ENCODE data around the gene ENTHD1.

ENTHD1 gene

GRCh38 chr22:39710380-39711150 is 183.0 kb downstream of the ENTHD1 start:
- H3K27ac ChIP-seq, result no peak overlapping the region
- TF ChIP-seq CTCF (conservative IDR thresholded peaks at IDR 0.05), result no peak

- TF ChIP-seq CTCF (conservative IDR thresholded peaks at IDR 0.05), result no peak
- H3K27ac ChIP-seq, result no peak overlapping the region
Measured at GRCh38 chr22:39707816-39708215, 185.7 kb downstream of the ENTHD1 start.

- TF ChIP-seq CTCF (conservative IDR thresholded peaks at IDR 0.05), result no peak
- H3K27ac ChIP-seq, result no peak overlapping the region
Measured at GRCh38 chr22:39707351-39707750, 186.2 kb downstream of the ENTHD1 start.

DNA sequence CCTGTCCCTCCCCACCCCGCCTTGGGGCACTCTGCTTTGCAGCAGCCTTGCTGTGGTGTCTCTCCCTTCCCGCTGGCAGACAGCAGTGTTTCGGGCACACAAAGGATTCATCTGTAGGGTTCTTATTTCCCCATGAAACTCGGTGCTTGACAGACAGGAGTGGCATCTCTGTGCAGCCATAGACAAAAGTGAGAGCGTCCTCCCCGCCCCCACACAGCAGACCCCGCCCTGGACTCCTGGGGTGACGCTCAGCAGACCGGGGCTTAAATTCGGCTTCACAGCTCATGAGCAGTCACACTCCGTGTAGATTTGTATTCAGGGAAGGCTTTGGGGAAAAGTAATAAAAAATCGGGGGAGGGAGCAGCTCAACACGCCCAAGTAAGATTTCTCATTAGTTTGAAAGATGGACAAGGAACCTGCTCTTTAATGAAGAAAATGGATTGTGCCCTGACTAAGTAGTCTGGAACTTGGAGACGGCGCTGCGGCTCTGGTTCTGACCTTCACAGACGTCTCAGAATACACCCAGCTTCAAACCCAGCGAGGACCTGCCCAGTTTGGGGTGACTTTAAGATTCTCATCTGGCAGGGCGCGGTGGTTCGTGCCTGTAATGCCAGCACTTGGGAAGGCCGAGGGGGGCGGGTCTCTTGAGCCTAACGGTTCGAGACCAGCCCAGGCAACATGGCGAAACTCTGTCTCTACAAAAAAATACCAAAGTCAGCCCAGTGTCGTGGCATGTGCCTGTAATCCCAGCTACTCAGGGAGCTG is 187.0 kb downstream of the ENTHD1 start:
- TF ChIP-seq CTCF (conservative IDR thresholded peaks at IDR 0.05), result no peak
- H3K27ac ChIP-seq, result no peak overlapping the region

- TF ChIP-seq CTCF (conservative IDR thresholded peaks at IDR 0.05), result no peak
- H3K27ac ChIP-seq, result no peak overlapping the region
Measured at GRCh38 chr22:39705386-39705785, 188.2 kb downstream of the ENTHD1 start.

- H3K27ac ChIP-seq, result no peak overlapping the region
- TF ChIP-seq CTCF (conservative IDR thresholded peaks at IDR 0.05), result no peak
Measured at GRCh38 chr22:39703928-39704639, 189.5 kb downstream of the ENTHD1 start.

DNA sequence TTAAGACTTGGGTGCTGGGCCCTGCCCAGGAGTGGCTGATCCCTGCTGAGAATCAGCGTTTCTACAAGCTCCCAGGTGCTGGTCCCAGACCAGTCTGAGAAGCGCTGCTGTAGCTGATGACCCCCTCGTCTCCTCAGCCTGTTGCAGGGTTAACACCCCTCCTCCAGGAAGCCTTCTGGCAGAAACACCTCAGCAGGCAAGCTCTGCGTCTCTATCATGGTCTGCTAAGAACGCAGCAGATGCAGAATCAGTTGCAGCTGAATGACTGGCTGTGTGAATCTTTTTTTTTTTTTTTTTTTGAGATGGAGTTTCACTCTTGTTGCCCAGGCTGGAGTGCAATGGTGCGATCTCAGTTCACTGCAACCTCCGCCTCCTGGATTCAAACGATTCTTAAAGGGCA is 190.5 kb downstream of the ENTHD1 start:
- TF ChIP-seq CTCF (conservative IDR thresholded peaks at IDR 0.05), result no peak

More for the DNA sequence above, 190.5 kb downstream of the ENTHD1 start:
- H3K27ac ChIP-seq, result no peak overlapping the region
